Measurements from ENCODE around the gene ADAMTS2. TPM values are rescaled to one million over a fixed set of nuclear protein-coding genes. Genes with fewer than 3 reads are reported as not detected.

ADAMTS2 gene
- total and polyA plus RNA-seq, 2 of the 8 experiments (the other 6 are each of a cell fraction or from before 2014, with no cell fraction given): 6.6 to 7.3 TPM

DNA sequence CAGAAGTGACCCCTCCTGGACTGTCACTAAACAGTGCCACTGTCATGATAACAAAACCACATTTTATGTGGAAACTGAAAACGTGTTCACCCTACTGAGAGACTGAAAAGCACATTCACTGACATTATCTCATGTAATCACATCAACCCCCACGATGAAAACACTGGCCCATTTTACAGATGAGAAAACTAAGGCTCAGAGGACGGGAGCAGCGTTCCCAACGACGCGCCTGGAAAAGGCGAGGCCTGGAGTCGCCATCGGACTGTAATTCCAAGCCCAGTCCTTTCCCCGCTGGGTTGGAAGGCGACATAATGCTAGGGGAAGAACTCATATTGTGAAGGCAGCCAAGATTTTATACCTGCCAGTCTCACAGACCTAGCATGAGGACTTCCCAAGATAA lies 140.0 kb downstream of the ADAMTS2 start (continued):
- TF ChIP-seq CHD7 (IDR thresholded peaks at IDR 0.05; ENCODE audit: insufficient replicate concordance, low read length): no peak
- TF ChIP-seq EP300 (IDR thresholded peaks at IDR 0.05; ENCODE audit: borderline replicate concordance in 1 of 2, low read depth in 2 of 2, low read length in 2 of 2): no peak
- TF ChIP-seq RFX5 (IDR thresholded peaks at IDR 0.05; ENCODE audit: borderline replicate concordance, low read depth, low read length): no peak
- no peak for TF ChIP-seq PHF8 (conservative IDR thresholded peaks at IDR 0.05; ENCODE audit: low read depth, low read length)
- TF ChIP-seq RBBP5 (IDR thresholded peaks at IDR 0.05; ENCODE audit: borderline replicate concordance, low read depth, low read length): no peak
- no peak for TF ChIP-seq SP2 (IDR thresholded peaks at IDR 0.05; ENCODE audit: low read length)
- TF ChIP-seq CREB1 (IDR thresholded peaks at IDR 0.05): no peak
- TF ChIP-seq POLR2A (IDR thresholded peaks at IDR 0.05; ENCODE audit: control extremely low read depth in 1 of 2, low read depth in 2 of 2, low read length in 2 of 2): no peak
- TF ChIP-seq SRF (IDR thresholded peaks at IDR 0.05; ENCODE audit: low read depth, low read length): no peak
- TF ChIP-seq, protein P1, sequence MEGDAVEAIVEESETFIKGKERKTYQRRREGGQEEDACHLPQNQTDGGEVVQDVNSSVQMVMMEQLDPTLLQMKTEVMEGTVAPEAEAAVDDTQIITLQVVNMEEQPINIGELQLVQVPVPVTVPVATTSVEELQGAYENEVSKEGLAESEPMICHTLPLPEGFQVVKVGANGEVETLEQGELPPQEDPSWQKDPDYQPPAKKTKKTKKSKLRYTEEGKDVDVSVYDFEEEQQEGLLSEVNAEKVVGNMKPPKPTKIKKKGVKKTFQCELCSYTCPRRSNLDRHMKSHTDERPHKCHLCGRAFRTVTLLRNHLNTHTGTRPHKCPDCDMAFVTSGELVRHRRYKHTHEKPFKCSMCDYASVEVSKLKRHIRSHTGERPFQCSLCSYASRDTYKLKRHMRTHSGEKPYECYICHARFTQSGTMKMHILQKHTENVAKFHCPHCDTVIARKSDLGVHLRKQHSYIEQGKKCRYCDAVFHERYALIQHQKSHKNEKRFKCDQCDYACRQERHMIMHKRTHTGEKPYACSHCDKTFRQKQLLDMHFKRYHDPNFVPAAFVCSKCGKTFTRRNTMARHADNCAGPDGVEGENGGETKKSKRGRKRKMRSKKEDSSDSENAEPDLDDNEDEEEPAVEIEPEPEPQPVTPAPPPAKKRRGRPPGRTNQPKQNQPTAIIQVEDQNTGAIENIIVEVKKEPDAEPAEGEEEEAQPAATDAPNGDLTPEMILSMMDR (IDR thresholded peaks at IDR 0.05; ENCODE audit: control extremely low read depth in 1 of 3, insufficient read depth in 1 of 3, low read depth in 1 of 3, low read length in 3 of 3): no peak
